Activated CD4-positive, alpha-beta T cell treated with anti-CD3 and anti-CD28 coated beads for 48 hours (primary cell): ENCODE data around the gene RBP2.

Experiments used
- DNase-seq: peaks from one replicate; pipeline ENCODE4 v3.0.0-alpha.2; 2020

RBP2 gene

DNA sequence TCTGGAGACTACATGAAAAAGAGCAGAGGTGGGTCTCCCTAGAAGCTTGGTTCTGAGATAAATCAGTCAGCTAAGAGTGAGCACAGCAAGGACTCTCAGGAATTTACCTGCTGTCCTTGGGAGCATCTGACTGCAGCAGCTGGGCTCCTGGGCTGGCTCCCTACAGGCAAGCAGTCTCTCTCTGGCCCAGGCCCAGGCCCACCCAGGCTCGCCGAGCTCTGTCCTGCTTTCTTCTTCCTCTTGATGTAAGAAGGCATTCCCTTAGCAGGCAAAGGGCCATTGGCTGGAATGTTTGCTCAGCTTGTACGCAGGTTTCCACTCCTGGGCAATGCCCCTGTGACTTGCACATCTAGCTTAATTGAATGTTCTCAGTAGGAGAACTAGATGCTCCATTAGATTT is 4.3 kb upstream of the RBP2 start:
- no peak for DNase-seq

DNA sequence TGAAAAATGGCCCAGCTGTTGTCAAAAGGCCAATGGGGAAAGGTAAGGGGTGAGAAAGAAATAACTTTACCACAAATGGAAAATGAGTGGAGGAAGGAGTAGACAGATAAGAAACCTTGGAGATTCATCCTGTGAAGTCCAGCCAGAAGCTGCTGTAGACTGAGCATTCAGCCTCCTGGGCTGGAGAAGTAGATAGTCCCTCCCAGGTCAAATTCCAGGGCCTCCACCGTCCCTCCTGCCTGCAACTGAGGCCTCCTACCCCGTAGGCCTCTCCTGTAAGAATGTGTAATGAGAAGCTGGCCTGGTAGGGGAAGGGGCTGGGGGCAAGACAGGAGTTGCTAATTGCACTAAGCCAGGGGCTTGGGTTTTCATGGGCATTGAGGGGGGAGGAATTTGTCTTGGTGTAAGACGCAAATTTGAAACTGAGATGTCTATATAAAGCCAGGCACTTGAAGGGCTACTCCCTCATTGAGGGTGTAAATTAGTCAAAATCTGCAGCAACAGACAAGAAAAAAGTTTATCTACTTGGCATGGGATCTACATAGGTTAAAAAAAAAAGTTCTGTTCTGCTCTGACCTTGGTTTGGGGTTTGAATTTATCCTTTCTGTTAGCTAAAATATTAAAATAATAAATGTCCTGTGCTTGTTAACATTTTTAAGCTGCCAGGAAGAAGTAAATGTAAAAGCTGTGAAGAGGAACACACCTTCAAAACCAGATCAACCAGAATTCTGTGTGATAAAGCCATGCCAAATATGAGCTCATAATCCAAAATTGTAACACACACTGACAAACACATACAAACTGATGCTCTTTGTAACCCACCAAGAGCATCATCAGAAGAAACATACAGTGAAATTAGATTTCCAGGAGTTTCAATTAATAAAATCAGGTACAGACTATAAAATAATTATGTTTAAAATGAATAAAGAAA is 1.7 kb upstream of the RBP2 start:
- no peak for DNase-seq

DNA sequence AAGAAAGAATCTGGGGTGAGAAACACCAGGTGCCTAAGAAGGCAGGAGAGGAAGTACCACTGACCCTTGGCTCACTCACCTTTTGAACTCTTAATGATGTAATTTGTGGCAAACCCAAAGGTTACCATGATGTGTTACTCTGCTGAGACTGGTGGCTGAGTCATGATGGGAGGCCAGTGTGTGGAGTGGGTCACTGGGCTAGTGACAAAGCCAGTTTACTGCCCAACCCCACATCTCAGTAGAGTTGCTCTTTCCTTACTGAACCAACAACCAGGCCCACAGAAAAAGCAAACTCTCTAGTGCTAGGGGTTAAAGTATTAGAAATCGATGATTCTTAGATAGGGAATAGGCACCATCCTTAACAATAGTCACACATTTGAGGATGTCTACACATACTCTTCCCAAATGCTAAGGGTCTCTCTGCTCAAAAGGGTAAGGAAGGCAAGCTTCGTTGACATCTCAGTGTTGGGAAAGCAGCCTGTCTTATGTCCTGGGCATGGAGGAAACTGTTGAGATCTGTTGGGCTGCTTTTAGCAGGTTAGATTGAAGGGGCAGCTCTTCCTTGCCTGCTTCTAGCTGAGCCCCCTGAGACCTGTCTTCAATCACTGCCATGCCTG is 3.1 kb downstream of the RBP2 start:
- no peak for DNase-seq

DNA sequence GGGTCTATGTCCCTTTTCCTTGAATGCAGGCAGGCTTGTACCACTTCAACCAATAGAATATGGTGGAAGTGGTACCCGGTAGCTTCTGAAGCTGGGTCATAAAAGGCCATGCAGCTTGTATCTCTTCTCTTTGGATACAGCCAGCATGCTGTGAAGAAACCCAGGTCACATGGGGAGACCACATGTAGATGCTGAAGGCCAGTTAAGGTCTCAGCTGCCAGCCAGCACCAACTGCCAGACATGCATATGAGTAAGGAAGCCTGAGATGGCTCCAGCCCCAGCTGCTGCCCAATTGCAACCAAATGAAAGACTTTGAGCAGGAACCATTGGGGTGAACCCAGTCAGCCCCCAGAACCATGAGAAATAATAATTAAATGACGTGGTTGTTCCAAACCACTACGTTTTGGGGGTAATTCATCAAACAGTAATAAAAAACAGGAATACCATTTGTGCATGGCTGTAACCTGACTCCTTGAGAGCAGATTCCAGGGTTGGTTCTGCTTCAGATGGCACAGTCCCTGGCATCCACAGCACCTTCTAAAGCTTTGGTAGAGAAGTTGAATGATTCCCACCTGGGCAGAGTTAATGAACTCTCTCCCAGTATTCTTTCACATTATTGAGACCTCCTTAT is 3.8 kb downstream of the RBP2 start:
- no peak for DNase-seq

DNA sequence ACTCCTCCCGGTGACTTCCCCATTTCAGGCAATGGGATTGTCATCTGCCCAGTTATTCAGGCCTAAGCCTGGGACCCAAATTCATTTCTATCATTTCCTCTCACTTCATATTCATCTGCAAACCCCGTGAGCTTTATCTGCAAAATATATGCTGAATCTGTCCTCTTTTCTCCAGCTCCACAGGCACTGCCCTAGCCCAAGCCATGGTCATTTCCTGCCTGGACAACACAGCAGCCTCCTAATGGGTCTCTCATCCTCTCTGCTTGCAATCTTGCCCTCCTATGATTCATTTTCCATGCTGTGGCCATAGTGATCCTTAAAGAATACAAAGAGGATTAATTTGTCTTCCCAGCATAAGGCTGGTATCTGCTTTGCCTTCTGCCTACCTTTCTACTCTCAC is 6.1 kb downstream of the RBP2 start:
- DNase-seq: no peak

DNA sequence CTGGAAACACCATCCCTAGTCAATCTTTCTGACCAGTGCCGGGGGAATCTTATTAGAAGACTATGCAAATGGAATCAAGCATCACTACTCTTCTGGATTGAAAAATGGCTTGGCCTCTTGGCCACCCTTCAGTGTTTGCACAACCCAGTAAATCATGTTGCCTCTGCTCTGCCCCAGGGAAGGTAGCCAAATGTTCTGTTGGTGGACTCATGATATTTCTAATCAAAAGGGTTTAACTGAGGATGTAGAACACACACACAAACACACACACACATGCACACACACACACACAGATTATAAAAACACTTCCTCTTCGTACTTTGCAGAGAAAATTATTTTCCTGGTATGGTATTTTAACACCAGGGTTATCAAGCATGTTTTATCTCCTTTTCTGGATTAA is 7.9 kb downstream of the RBP2 start:
- DNase-seq: no peak

DNA sequence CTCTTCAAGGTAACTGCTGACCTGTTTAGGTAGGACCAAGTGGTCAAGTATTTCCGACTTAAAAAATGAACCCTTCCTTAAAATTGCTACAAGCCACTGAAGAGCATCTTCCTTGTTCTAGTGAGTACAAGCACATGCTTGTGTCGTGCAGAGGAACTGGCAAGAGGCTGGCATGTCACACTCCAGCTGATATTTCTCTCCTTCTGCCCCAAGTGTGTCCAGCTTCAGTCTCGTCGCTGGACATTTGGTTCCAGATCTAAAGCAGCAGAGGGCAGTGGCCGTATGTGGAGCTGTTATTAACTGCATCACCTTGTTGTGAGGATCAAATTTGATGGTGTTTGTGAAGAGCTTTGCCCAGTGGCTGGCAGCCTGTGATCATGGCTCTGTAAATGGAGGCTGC is 10.0 kb downstream of the RBP2 start:
- DNase-seq: no peak

DNA sequence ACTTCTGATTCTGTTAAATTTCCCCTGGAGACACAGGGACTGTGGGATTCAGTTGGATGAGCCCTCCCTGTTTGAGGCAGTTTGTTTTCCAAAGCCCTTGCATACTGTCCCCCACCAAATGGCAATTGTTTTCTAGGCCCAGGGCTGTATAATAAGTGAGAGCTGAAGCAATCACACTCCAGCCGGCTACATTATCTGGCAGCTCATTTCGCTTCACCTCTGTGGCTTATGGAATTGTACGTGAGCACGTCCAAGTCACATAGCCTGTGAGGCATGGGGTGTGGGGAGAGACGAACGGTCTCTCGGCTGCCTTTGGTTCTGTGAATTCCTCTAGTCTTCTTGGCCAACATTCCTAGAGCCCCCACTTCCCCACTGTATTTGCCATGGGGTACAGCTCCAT is 10.7 kb downstream of the RBP2 start:
- DNase-seq: no peak

DNA sequence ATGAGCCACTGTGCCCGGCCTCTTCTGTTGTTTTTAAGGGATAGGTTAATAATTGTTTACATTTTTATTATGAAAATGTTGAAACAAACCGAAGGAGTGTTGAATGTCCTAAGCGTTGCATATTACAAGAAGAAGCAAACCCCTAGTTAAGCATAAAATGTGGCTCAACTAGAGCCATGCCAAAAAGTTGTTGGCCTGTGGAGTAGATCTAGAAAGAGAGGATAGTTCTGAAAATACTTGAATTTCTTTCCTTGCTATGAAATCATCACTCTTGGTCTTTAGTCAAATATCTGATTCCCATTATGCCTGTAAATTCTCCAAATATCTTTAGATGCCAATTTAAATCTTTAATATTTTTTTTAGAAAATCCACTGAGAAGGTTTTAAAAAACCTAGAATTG is 12.8 kb downstream of the RBP2 start:
- DNase-seq: no peak

DNA sequence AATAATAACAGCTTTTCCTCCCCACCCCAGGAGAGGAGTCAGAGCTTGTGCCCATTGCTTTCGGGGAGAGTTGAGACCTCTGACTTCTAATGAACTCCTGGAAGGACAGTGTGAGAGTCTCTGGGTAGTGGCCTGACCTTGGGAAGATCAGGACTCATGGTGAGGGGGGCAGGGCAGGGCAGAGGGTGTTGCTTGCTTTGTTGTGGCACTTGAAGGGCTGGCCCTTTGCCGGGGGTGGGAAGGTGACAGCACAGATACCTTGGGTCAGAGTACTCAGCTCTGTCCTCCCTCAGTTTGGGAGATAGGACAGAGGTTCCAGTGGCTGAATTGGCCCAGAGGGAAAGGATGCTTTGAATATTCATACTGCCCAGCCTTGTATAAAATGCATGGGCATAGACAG is 15.8 kb downstream of the RBP2 start:
- DNase-seq: no peak

DNA sequence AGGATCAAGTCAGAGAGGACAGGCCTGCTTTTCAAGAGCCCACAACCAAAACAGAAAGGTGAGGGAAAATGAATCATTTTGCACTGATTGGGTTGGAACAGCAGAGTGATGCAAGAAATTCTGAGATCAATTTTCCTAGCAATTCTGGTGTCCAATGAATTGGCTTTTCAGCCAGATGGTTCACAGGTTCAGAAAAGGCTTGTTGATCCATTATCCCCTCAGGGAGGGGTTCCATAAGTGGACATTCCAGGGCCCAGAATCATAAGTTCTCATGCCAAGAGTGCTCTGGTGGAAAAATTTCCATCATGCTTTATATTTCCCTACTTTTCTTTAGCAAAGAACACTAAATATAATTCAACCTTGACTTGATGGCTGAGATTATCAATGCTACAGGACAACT is 16.2 kb downstream of the RBP2 start:
- no peak for DNase-seq

DNA sequence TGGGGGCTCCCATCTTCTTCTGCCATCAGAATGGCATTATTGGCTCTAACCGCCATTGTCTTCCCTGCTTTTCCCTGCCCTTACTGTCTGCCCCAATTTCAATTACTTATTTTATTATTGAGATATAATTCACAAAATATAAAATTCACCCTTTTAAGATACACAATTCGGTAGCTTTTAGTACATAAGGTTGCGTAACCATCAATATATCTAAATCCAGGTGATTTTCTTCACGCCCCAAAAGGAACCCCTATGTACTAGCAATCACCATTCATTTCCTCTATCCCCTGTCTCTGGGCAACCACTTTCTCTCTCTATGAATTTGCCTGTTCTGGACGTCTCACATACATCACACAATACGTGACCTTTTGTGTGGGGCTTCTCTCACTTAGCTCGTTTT is 18.0 kb downstream of the RBP2 start:
- no peak for DNase-seq

DNA sequence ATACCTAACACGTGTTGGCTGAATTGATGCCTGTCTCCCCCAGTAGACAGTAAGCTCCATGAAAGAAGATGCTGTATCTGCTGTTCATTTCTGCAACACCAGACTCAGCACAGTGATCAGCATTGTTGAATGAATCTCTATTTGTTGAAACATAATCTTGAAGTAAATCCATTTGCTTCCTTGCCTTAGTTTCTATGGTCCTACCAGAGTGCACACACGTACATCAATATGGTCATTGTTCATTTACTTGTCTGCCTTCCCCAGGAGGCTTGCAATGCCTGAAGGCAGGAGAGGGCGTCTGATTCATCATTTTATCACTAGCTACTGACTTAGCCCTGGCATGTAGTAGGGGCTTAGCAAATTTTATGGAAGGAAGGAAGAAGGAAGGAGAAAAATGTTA is 19.2 kb downstream of the RBP2 start:
- no peak for DNase-seq

DNA sequence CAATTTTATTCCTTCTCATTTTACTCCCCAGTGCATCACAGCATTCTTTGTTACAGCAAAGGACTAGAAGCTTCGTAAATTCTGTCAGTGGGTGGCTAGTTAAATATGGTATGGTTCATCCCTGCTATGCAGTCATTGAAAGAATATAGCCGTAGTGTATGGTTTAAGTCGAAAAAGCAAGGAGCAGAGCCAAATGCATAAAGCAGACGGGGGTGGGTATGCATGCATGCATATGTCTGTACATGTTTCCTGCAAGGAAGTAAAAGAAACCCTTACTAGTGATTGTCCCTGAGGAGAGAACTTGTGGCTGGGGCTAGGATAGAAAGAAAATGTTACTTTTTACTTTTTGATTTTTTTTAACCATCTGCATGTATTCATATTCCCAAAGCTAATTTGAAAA is 19.9 kb downstream of the RBP2 start:
- DNase-seq: no peak

DNA sequence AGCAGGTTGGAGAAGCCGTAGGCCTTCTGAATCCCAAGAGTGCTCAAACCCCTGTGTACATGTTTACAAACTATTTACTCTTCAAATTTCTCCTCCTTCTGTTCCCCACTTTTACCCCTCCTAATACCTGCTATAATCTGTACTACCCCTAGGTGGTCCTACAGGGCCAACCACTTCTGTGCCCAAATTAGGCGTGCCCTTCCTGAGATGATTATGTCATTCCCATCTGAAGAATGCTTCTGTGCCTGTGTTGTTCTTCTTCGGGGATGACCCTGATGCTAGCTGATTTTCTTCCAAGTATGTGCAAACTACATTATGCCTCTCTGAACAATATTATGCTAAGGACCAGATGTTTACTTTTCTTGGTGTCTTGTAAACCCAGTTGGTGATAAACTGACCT is 20.5 kb downstream of the RBP2 start:
- DNase-seq: no peak

DNA sequence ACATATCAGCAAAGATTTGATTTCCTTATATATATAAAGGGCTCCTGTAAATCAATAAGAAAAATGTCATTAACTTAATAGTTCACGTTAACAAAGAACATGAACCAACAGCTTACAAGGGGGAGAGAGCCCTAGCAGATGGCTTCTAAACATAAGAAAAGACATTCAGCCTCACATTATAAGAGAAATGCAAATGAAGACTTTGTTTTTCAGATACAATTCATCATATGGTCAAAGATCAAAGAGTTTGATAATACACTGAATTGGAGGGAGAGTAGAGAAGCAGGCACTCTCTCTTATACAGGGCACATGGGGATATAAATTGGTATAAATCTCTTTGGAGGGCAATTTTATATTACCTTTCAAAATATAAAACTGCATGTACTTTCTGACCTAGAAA is 21.1 kb downstream of the RBP2 start:
- no peak for DNase-seq

DNA sequence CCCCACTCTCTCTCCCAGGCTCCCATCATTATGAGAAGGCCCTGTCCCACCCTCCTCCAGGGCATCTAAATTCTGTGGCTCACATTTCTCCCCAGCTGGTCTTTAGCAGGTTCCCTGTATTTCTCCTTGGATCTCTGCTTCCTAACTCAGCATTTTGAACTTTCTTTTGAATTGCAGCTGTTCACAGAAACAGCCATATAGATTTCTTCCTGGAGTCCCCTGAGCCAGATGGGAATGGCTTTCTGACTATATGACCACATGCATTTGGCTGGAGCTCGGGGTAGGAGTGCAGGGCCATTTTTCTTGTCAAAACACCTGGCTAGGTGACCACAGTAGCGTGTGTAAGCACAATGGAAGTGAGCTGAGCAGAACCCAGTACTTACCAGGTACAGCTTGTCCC is 22.0 kb downstream of the RBP2 start:
- no peak for DNase-seq

DNA sequence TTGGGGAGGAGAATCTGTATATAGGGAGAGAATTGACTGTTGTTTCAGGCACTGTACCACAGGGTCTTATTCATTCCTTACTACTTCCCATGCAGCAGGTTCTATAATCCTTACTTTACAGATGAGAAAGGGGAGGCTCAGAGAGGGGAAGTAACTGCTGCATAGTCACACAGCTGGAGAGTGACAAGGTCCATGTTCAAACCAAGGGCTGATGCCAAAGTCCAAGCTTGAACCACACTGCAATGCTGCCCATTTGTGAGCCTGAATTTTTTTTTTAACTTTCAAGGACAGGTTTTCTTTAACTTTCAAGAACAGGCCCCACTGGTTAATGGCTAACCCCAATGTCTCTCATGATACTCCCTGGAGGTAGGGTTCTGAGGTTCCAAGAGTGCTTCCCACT is 26.2 kb downstream of the RBP2 start:
- DNase-seq: no peak

DNA sequence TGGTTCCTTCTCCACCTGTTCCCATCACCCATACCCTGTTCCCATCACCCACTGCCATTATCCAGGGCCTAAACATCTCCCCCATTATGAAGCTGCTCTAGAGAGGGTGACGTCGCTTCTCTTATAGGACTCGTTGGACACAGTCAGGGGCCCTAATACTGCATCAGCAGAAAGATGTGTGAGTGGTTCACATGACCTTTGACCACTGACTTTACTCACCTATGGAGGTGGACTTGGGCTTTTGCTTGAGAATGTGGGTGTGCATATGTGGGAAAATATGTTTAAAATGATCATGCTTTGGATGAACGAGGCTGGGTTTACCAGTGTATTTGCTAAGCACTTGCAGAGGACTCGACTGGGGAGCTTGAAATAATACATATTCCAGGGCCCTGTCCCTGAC is 26.8 kb downstream of the RBP2 start:
- no peak for DNase-seq

DNA sequence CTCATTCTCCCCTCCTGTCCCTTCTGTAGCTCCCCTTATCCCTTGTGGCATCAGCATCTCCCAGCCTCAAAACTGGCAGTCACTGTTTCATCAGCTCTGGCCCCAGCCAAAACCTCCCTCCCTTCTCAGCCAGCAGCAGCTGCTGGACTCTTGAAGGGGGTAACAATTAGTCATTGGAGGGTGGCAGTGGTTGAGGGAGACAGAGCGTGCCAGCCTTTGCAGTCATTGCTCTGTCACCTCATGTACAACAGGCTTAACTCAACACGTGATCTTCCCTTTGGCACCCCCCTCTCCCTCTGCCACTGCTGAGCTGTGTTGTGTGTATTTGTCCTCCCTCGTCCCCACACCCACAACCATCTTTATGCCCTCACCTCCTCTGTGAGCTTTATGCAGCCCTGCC is 28.2 kb downstream of the RBP2 start:
- no peak for DNase-seq

DNA sequence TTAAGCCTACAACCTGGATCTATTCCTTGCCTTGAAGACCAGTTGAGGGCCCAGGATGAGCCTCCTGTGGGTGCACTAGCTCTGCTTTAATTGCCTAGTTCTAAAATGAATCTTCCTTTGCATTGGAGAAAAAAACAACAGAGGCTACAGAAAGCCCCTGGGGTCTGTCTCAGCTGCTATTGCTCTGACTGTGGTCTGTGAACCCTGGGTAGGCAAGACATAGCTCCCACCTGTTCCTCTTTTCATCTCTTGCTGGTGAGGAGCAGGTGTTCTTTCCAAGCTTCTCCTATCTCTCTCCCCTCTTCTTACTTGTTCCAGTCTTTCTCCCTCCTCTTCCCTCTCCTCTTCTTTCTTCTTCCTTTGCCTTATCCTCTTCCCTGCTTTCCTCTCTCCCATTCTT is 28.8 kb downstream of the RBP2 start:
- DNase-seq: no peak

DNA sequence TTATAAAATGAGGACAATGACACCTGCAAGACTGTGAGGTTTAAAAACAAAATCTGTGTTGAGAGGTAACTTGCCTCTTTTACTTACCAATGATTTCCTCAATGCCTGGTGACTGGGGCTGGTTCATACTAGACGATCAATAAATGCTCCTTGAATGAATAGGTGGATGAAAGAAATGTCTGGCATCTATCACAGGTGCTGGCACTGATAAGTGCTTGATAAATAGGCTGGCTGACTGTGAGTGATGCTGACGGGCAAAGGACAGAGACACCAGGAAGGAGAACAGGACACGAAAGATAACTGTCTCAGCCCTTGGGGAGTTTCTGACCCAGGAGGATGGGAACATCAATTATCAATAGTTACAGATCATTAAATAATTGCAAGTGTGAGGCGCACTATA is 31.9 kb downstream of the RBP2 start:
- DNase-seq: no peak

DNA sequence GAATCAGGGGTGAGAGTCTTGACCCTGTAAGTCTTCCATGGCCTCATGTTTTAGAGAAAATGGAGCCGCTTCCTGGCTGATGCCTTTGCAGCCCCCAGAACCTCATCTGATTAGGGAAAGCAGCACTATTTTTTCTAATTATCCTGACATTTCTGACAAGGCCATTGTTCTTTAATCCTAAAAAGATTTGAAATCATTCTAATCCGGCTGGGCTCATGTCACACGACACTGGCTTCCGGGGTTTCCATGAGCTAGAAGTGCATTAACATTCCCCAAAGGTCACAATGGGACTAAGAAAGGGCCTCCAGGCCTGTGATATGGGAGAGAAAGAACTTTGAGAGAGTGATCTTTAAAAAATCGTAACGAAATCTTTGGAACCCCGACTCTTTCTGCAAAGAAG is 33.1 kb downstream of the RBP2 start:
- DNase-seq: no peak

DNA sequence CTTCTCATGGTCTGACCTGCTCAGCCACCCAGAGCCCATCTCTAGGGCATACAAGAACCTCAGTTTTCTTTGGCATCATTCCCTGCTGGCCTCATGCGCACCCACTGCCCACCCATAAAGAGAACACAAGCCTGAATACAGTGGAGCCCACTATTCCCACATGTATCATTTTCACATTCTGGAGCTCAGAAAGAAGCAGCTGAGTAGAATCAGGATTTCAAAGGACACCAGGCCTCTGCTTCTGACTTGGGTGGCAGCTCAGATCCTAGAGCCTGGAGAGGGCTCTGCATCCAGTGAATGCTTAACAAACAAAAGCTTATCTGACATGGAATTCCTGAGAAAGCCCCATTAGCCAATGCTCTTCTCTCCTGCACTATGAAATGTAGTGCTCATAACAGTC is 34.7 kb downstream of the RBP2 start:
- DNase-seq: no peak
